HG02571 (cell line): ENCODE data around the gene POTEG.
"Not testable (repeated sequence)": the region's sequence is repeated elsewhere in the genome, so short reads cannot be mapped to it uniquely, and the experiment has no call there.

Experiments
- ATAC-seq: cut with Tn5 transposase; IDR thresholded peaks from one replicate; pipeline ENCODE4 v1.9.1; 2021; ENCODE audit warnings: mild to moderate bottlenecking, moderate library complexity; ENCODE audit not compliant: unreplicated experiment

Gene POTEG

DNA sequence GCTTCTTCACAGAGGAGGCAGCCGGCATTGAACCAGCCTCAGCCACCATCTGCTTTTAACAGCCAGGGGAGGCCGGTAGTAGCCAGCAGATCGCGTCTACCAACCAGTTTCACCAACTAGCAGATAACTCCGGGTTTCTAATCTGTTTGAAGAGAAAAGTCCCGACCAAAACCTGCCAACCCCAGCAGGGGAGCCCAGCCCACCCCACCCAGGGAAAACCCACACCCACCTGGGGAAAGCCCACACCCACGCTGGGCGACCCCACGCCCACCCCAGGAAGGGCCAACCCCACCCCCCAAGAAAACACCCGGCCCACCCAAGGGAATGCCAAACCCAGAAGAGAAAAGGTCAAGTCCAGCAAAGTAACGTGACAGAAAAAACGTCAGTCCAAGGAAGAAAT lies at the start of gene POTEG:
POTEG (minus strand) TSS at position 101 of the 400 bp plus-strand sequence; CDS start at position 49, 52 bp downstream.
- ATAC-seq: not testable (repeated sequence)

DNA sequence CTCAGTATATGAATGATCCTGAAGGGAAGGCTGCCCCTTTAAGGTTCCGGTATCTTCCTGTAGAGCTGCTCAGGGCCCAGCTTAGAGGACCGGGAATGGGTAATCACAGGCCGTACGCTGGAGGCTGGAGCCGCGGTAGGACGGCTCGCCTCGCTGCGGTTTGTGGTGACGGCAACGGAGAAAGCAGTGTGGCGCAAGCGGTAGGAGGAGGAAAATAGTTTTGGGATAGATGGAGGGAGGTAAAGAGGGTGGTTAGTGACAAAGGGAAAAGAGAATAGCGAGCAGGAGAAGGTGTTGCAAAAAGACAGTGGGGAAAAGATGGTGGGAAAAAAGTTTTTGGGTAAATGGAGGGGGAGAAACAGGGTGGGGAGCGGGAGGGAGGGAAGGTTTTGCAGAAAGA lies 48.0 kb upstream of the POTEG start:
- ATAC-seq: not testable (repeated sequence)

DNA sequence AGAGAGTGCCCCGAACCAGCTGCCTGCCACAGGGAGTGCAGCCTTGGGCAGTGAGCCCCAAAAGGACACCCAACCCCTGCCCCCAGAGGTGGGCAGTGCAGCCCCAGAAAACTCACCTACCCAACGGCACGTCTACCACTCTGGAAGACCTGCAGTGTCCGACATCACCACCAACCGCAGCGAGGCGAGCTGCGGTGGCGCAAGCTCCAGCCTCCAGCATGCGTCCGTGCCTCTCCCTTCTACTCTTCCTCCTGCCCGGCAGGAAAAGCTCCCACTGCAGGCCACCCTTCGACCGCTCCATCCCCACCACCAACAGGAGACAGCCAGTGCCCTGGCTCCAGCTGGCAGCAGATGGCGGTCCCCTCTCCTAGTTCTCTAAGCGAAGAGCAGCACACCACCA lies 47.3 kb upstream of the POTEG start:
- not testable (repeated sequence) for ATAC-seq

DNA sequence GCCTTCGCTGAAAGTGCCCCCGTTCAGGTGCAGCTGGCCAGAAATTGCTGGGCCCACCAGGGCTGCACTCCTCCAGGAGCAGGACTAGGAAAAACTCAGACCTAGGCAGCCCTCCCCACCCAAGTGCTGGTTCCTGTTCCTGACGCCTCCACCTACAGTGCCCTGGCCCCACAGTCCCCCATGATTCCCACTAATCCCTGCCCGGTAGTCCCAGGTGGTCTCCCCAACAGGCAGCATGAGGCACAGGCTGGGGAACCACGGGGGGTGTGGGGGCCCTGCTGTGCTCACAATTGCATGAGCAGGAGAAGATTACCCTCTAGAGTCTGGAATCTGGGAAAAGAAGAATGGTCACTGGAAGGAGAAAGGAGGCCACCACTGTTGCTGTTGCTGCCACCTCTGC lies 46.4 kb upstream of the POTEG start:
- not testable (repeated sequence) for ATAC-seq

DNA sequence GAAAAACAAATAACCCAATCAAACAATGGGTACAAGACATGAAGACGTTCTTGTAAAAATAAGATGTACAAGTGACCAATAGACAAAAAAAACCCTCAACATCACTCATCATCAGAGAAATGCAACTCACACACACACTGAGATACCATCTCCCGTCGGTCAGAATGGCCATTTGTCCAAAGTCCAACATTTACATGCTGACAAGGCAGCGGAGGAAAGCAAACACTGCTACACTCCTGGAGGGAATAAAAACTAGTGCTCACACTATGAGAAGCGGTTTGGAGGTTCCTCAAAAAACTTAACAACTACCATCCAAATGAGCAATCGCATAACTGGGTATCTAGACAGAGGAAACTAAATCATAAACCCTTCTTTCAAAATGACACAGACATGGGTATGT lies 11.6 kb upstream of the POTEG start:
- not testable (repeated sequence) for ATAC-seq

DNA sequence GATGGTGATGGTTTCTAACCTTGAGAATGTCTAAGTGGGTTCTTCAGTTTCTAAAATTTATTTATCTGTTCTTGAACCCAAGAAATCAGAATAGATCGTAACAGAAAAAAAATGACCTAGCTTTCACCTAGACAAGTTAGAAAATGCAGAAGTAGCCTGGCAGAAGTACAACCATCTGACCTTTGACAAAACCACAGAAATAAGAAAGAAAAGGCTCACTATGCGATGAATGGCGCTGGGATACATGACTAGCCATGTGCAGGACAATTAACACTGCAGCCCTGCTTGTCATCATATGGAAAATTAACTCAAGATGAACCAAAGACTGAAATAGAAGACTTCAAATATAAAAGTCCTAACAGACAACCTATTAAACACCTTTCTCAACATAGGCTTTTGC lies 5.7 kb upstream of the POTEG start:
- ATAC-seq: not testable (repeated sequence)

DNA sequence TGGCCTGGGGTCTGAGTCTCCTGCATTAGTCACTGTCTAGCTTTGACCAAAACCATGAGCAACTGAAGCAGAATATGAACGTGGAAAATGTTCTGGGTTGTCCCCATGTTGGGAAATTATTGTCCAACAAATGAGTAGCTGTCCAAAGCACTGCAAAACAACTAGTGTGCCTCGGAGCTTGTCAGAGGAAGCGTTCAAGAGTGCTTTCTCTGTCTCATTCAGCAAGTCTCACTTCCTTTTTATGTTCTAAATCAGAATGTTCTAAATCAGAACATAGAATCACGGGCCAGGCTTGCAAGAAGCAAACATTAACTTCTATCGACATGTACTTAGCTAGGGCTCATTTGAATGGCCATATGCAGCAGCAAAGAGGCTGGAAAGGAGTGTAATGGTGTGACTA lies 5.1 kb upstream of the POTEG start:
- ATAC-seq: not testable (repeated sequence)

DNA sequence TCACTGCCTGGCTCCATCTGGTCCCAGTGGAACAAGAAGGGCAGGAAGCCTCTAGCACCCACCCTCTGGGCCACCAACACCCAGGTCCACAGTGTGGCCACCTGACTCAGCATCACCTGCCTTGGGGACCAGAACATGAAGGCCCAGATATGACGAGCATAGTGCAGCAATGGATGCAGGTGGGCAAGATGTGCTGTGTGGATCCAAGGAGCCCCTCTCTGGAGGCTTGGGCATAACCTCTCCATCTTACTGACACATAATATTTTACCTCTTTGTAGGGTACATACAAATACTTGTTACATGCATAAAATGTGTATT lies 2.9 kb upstream of the POTEG start:
- ATAC-seq: not testable (repeated sequence)

DNA sequence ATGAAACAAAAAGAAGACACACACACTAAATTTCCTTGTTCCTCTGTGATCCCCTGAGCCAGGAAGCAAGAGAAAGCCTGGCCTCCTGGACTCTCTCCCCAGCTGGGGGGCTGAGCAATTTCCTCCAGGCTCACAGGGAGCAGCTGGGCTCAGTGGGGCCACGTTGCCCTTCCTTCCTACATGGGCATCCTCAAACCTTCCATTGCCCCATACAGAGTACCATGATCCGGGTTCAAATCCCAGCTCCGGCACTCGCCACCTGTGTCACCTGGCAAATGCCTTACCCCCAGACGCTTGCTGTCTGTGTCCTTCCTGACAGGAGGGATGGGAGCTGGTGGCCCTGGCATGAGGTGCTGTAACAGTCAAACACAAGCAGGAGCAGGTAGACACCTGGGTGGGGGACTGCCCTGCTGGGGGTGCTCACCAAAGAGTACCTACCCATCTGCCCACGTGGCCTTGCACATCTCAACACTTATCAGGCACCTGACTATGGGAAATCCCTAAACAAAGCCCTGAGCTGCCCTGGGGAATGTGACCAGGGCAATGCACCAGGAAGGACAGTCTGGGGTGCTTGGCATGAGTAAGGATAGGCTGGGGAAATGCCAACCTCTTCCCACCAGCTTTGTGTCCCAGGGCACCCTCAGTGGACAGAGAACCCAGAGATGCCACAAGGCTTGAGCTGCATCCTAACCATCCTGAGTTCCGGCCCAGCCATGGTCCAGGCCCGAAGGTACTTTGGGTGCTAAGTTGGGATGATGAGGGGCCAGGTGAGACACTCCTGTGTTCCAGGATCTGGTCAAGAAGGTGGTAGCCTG lies 2.4 kb upstream of the POTEG start:
- ATAC-seq: not testable (repeated sequence)

DNA sequence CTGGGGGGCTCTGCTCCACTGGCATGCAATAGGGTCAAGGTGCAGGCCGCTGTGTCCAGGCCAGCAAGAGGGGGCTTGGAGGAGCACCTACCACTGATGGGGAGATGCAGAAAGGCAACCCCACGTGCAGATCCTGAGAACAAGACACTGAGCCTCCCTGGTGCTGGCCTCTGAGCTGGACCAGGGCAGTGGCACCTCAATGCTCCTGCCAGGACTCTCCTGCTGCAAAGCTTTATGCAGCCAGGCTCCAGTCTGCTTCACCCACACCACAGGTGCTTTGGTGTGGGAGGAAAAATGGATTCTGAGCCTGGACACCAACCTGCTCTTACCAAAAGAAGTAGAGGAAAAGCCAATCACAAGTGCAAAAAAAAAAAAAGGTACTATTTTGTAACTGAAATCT lies 1.7 kb upstream of the POTEG start:
- ATAC-seq: not testable (repeated sequence)

DNA sequence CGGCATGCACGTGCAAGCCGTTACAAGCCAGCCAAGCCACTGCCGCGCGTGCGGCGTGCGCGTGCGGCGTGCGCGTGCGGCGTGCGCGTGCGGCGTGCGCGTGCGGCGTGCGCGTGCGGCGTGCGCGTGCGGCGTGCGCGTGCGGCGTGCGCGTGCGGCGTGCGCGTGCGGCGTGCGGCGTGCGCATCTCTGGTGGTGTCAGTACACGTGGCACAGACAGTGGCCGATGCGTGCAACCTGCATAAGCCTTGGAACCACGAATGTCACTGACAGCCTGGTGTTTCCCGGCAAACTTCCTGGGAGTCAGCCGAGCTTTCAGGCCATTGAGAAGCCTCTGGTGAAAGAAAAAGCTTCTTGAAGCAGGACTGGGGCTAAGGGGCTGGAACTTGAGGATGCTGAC lies 750 bp upstream of the POTEG start:
- ATAC-seq: not testable (repeated sequence)

DNA sequence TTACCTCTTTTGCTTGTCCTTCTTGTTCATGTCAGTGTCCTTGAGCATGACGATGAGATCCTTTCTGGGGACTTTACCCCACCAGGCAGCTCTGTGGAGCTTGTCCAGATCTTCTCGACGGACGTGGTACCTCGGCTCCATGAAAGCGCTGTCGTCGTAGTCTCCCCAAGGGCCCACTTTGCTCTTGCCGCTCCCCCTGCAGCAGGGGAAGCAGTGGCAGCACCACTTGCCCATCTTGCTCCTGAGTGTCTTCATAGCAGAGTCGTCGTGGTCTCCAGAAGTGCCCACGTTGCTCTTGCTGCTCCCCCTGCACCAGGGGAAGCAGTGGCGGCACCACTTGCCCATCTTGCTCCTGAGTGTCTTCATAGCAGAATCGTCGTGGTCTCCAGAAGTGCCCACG lies 376 bp downstream of the POTEG start:
- ATAC-seq: not testable (repeated sequence)

DNA sequence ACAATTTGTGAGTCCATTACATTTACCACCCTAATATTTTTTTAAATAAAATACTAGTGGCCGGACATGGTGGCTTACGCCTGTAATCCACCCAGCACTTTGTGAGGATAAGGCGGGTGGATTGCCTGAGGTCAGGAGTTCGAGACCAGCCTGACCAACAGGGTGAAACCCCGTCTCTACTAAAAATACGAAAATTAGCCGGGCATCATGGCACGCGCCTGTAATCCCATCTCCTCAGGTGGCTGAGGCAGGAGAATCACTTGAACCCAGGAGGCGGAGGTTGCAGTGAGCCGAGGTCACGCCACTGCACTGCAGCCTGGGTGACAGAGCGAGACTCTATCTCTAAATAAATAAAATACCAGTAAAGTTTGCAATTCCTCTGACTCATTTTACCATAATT lies 25.6 kb downstream of the POTEG start:
- not testable (repeated sequence) for ATAC-seq

DNA sequence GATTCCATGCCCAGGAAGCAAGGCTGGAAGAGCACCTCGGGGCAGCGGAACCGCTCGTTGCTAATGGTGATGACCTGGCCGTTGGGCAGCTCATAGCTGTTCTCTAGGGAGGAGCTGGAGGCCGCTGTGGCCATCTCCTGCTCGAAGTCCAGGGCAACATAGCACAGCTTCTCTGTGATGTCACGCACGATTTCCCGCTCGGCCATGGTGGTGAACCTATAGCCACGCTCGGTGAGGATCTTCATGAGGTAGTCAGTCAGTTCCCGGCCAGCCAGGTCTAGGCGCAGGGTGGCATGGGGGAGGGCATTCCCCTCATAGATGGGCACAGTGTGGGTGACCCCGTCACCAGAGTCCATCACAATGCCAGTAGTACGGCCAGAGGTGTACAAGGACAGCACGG lies 32.0 kb downstream of the POTEG start:
- not testable (repeated sequence) for ATAC-seq

DNA sequence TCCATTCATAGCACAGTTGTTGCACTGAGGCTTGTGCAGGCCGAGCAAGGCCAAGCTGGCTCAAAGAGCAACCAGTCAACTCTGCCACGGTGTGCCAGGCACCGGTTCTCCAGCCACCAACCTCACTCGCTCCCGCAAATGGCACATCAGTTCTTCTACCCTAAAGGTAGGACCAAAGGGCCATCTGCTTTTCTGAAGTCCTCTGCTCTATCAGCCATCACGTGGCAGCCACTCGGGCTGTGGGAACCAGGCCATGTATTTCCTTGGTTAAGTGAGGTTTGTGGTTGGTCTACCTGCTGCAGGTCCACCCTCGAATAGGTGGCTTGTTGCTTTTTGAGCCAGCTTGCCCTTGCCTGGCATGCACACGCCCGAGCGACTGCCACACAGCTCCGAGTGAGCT lies 39.4 kb downstream of the POTEG start:
- ATAC-seq: not testable (repeated sequence)

DNA sequence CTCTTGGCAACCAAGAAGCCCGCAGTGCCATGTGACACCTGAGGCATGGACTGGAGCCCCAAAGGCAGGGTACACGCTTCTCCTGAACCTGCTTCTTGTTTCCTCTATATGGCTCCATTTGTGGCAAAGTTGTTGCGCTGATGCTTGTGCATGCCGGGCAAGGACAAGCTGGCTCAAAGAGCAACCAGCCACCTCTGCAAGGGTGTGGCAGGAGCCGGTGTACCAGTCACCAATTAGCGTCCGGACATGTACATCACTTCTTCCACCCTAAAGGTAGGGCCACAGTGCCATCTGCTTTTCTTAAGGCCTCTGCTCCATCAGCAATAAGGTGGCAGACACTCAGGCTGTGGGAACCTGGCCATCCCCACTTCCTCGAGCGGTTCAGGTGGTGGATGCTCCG lies 43.9 kb downstream of the POTEG start:
- ATAC-seq: not testable (repeated sequence)

DNA sequence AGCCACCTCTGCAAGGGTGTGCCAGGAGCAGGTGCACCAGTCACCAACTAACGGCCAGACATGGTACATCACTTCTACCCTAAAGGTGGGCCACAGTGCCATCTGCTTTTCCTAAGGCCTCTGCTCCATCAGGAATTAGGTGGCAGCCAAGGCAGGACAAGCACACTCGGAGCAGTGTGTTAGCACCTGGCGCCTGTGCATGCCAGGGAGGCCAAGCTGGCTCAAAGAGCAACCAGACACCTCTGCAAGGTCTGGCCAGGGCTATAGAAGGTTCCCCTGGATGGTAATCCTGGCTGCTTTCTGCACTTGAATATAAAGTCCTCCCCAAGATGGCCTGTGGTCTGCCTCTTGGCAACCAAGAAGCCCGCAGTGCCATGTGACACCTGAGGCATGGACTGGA lies 45.4 kb downstream of the POTEG start:
- not testable (repeated sequence) for ATAC-seq

DNA sequence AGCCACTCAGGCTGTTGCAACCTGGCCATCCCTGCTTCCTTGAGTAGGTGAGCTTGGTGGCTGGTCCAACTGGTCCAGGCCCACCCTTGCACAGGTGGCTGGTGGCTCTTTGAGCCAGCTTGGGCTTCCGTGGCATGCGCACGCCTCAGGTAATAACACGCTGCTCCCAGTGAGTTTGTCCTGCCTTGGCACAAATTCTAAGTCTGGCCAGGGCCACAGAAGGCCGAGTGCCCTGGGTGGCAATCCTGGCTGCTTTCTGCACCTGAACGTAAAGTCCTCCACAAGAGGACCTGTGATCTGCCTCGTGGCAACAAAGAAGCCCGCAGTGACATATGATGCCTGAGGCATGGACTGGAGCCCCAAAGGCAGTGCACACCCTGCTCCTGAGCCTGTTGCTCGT lies 47.1 kb downstream of the POTEG start:
- ATAC-seq: not testable (repeated sequence)

DNA sequence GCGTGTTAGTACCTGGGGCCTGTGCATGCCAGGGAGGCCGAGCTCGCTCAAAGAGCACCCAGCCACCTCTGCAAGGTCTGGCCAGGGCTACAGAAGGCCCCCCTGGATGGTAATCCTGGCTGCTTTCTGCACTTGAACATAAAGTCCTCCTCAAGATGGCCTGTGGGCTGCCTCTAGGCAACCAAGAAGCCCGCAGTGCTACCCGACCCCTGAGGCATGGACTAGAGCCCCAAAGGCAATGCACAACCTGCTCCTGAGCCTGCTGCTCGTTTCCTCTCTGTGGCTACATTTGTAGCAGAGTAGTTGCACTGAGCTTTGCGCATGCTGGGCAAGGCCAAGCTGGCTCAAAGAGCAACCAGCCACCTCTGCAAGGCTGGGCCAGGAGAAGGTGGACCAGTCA lies 47.8 kb downstream of the POTEG start:
- not testable (repeated sequence) for ATAC-seq

DNA sequence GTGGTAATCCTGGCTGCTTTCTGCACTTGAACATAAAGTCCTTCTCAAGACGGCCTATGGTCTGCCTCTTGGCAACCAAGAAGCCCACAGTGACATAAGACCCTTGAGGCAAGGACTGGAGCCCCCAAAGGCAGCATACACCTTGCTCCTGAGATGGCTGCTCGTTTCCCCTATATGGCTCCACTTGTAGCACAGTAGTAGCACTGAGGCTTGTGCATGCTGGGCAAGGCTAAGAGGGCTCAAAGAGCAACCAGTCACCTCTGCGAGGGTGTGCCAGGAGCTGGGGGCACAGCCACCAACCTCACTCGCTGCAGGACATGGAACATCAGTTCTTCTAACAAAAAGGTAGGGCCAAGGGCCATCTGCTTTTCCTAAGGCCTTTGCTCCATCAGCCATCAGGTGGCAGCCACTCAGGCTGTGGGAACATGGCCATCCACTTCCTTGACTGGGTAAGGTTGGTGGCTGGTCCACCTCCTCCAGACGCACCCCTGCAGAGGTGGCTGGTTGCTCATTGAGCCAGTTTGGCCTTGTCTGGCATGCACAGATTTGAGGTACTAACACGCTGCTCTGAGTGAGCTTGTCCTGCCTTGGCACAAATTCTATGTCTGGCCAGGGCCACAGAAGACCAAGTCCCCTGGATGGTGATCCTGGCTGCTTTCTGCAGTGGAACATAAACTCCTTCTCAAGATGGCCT lies 49.9 kb downstream of the POTEG start:
- ATAC-seq: not testable (repeated sequence)

DNA sequence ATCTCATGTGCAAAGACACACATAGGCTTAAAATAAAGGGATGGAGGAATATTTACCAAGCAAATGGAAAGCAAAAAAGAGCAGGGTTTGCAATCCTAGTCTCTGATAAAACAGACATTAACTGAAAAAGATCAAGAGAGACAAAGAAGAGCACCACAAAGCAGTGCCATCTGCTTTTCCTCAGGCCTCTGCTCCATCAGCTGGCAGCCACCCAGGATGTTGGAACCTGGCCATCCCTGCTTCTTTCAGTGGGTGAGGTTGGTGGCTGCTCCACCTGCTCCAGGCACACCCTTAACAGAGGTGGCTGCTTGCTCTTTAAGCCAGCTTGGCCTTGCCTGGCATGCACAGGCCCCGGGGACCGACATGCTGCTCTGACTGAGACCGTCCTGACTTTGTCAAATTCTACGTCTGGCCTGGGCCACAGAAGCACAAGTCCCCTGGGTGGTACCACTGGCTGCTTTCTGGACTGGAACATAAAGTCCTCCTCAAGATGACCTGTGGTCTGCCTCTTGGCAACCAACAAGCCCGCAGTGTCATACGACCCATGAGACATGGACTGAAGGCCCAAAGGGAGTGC lies 51.0 kb downstream of the POTEG start:
- not testable (repeated sequence) for ATAC-seq

DNA sequence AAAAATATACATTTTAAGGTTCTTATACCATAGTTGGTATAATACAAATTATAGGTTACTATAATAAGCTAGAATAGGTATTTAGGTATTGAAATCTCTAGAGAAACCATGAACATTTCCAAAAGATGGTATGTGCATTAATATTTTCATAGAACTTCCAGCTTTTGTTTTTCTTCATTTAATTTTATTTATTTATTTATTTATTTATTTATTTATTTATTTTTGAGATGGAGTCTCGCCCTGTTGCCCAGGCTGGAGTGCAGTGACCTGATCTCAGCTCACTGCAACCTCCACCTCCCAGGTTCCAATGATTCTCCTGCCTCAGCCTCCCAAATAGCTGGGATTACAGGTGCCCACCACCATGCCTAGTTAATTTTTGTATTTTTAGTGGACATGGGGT lies 54.0 kb downstream of the POTEG start:
- not testable (repeated sequence) for ATAC-seq
